Measurements from ENCODE around the gene MELTF.

GRCh38 chr3:196995646-196996355 is 33.8 kb downstream of the MELTF start:
- TF ChIP-seq CTCF (IDR thresholded peaks at IDR 0.05; ENCODE audit: insufficient read depth, low read length, poor library complexity, severe bottlenecking) (no peak), EZH2phosphoT487 (conservative IDR thresholded peaks at IDR 0.05; ENCODE audit: low read length) (no peak)

Measured in SU-DHL-6 (cell line).